HL-60 (cell line): ENCODE measurements around the gene CCDC194.

Source experiments
- DNase-seq, 2 experiments: peaks; one replicate each; pipeline ENCODE4 v3.0.0-alpha.2; 2010 to 2020; ENCODE audit warnings: low read depth in 1 of 2, low spot score in 1 of 2
- H3K27ac ChIP-seq: fragments of 250-450 bp; sonication (Bioruptor Pico); replicated peaks from 2 replicates; pipeline ENCODE4 v1.5.1; 2020; ENCODE audit warnings: mild to moderate bottlenecking, moderate library complexity
- H3K27me3 ChIP-seq: fragments of 250-450 bp; sonication (Bioruptor Pico); 2 replicates; pipeline ENCODE4 v1.5.1; 2021; ENCODE audit warnings: mild to moderate bottlenecking, moderate library complexity; ENCODE audit not compliant: insufficient read depth, poor library complexity, severe bottlenecking
- H3K4me3 ChIP-seq: replicated peaks from 2 replicates; pipeline ENCODE4 v1.5.1; 2011; ENCODE audit warnings: mild to moderate bottlenecking, control low read depth, low read length; ENCODE audit not compliant: insufficient read depth
- CTCF ChIP-seq: IDR thresholded peaks from one replicate; pipeline ENCODE4 v1.5.1; 2011; ENCODE audit warnings: low read length, control low read depth, inconsistent platforms; ENCODE audit not compliant: insufficient read depth
- GABPA ChIP-seq: IDR thresholded peaks from 2 replicates; pipeline ENCODE4 v1.6.1; 2012; ENCODE audit warnings: low read depth
- POLR2AphosphoS5 ChIP-seq: IDR thresholded peaks from 2 replicates; pipeline ENCODE4 v1.6.1; 2012; ENCODE audit warnings: low read depth
- REST ChIP-seq: IDR thresholded peaks from 2 replicates; pipeline ENCODE4 v1.6.1; 2012; ENCODE audit warnings: low read depth; ENCODE audit not compliant: insufficient replicate concordance
- SPI1 ChIP-seq: IDR thresholded peaks from 2 replicates; pipeline ENCODE4 v1.6.1; 2012; ENCODE audit warnings: low read depth, mild to moderate bottlenecking, borderline replicate concordance

CCDC194 gene

GRCh38 chr19:17346109-17346671 lies 47.8 kb downstream of the CCDC194 start:
- Histone ChIP-seq H3K27ac (no peak overlapping the region), H3K27me3 (peaks cover 22% of the 10 kb centered on the region), H3K4me3 (no peak overlapping the region)
- DNase-seq: peak in 1 of 2 experiments; percentile 67
- TF ChIP-seq SPI1: peak; percentile 12; the same call in 1 of the 2 replicates
- no peak for TF ChIP-seq REST
- TF ChIP-seq CTCF: peak; percentile 98

- no peaks in the 10 kb centered on the region for H3K27me3 ChIP-seq
- H3K4me3 ChIP-seq: no peak overlapping the region
- no peak for DNase-seq
- TF ChIP-seq POLR2AphosphoS5 (no peak), SPI1 (no peak), REST (no peak), GABPA (no peak), CTCF (no peak)
- H3K27ac ChIP-seq: no peak overlapping the region
These were observed 52.2 kb downstream of the CCDC194 start for GRCh38 chr19:17341845-17342244.

GRCh38 chr19:17341386-17341785 lies 52.6 kb downstream of the CCDC194 start:
- Histone ChIP-seq H3K4me3 (no peak overlapping the region), H3K27me3 (no peaks in the 10 kb centered on the region), H3K27ac (no peak overlapping the region)
- DNase-seq: no peak
- TF ChIP-seq GABPA (no peak), POLR2AphosphoS5 (no peak), REST (no peak), SPI1 (no peak), CTCF (no peak)
